ENCODE measurements around the gene OPALIN.
A peak's percentile ranks its signal among the peaks of the same experiment; 100 is the strongest.

The OPALIN gene, protein sequence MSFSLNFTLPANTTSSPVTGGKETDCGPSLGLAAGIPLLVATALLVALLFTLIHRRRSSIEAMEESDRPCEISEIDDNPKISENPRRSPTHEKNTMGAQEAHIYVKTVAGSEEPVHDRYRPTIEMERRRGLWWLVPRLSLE

GRCh38 chr10:96358851-96359540 is at the start of gene OPALIN:
Gene OPALIN, minus strand, starts transcription at chr10:96359002. Its CDS starts 106 bp downstream, at chr10:96358896.
- DNase-seq (ENCODE audit: low read depth), result no peak

DNA sequence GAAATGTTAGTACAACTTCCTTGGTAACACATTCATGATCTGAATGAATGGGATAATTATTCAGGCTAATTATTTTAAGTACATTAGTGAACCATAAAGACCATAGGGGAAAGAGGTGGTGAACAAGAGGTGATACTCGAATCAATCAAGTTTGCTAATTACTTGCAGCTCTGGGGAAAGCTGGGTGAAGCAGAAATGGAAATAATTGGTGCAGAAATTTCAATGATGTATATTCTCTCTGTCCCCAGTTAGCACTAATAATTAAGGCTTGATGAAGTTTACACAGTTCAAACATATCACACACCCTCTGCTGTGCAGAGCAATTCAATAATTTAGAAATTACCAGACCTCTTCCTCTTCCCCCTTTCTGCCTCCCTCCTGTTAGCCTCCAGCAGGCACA is 49.4 kb upstream of the OPALIN start:
- no peak for DNase-seq (ENCODE audit: low read depth)

DNA sequence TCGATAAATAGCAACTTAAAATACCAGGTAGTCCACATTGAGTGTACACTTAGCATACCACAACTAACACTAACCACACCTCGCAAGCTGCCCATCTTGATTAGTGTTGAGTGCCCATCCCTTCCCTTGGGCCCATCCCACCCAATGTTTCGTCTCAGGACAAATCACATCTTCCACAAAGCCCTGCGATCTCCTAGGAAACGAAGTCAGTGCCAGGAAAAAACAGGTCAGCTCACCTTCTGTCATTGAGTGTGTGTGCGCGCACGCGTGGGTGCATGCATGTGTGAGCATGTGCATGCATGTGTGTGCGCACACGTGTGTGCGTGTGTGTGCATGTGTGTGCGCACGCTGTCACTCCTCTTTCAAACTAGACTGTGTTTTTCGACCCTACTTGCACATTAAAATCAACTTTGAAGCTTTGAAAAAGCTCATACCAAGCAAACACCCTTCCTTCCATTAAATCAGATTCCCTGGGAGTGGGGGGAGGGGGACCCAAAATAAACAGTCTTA is 48.8 kb upstream of the OPALIN start:
- no peak for DNase-seq (ENCODE audit: low read depth)

GRCh38 chr10:96406091-96406490 is 47.3 kb upstream of the OPALIN start:
- DNase-seq (ENCODE audit: low read depth), result no peak

DNA sequence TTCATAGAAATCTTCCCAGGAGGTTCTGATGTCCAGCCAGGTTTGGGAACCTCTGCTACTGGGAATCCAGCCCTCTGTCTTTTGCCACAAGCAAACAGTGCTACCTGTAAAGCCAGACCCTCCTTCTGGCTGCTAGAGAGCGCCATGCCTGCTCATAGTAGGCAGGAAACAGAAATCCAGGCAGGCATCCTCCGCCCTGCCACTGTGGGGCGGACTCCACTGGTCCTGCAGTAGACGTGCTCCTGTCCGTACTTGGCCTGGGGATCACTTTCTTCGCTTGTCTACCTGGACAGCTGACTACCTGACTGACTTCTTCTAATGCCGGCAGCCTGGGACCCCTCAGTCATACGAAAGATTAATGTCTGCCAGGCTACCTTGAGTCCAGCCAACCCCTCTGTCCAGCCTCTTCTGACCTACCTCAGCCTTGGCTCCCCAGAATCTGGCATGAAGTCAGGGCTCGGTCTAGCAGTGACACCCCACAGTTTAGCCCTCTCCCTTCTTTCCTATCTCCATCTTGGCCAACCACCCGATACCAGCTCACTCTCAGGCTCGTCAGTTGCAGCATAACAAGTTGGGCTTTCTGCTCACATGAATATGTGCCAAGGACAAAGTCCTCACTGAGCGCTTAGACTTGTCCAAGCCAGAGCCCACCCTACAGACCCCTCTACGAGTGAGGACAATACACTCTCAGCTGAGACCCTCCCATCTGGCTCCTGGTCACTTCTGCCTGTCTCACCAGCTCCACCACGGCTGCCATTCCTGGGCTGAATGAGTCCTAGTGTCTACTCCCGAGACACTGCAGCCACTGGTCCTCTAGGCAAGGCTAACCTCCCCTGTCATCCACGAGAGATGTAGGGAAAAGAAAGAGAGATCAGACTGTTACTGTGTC is 43.9 kb upstream of the OPALIN start:
- no peak for DNase-seq (ENCODE audit: low read depth)

- no peak for DNase-seq (ENCODE audit: low read depth)
These were observed 42.2 kb upstream of the OPALIN start for GRCh38 chr10:96401036-96401435.

GRCh38 chr10:96400465-96400864 is 41.7 kb upstream of the OPALIN start:
- no peak for DNase-seq (ENCODE audit: low read depth)

- DNase-seq (ENCODE audit: low read depth), result no peak
These were observed 39.1 kb upstream of the OPALIN start for GRCh38 chr10:96397902-96398301.

- DNase-seq (ENCODE audit: low read depth), result peak; percentile 23
These were observed 37.4 kb upstream of the OPALIN start for GRCh38 chr10:96395931-96396877.

GRCh38 chr10:96390460-96390864 is 31.7 kb upstream of the OPALIN start:
- DNase-seq (ENCODE audit: low read depth), result no peak

- DNase-seq (ENCODE audit: low read depth), result no peak
These were observed 31.0 kb upstream of the OPALIN start for GRCh38 chr10:96389785-96390184.

DNA sequence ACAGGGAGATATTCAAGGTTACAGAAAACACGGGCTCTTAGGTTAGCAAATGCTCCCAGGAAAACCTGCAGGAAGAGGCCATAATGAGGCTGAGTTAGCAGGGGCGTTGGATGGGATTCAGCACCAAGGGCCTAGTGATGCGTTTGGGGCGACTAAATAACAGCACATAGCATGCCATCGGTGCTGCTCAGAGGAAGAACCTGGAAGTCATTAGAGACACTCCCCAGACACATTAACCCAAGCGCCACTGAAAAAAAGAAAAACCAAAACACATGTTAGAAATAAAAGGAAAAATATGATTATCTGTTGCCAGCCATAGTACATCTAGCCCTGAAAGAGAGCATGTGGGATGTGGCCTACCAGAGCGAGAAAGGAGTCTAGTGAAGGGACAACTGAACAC is 28.8 kb upstream of the OPALIN start:
- no peak for DNase-seq (ENCODE audit: low read depth)

- no peak for DNase-seq (ENCODE audit: low read depth)
These were observed 28.4 kb upstream of the OPALIN start for GRCh38 chr10:96387161-96387560.

DNA sequence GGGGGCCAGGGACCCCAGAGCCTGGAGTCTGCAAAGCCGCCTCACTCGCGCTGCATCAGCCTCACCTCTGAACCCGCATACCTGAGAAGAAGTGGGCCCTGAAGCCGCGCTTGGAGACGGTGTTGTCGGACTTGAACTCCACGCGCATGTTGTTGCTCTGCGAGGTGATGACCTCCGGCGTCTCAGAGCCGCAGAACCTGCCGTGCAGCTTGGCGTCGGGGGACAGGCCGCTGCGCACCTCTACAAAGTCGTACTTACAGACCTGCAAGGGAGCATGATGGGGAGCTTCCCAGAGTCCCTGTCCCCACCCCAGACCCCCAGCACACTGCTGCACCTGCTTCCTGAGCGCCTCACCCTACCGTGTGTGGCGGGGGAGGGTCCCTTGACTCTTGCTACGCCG is 25.7 kb upstream of the OPALIN start:
- DNase-seq (ENCODE audit: low read depth), result no peak

GRCh38 chr10:96380821-96381220 is 22.0 kb upstream of the OPALIN start:
- DNase-seq (ENCODE audit: low read depth), result no peak

GRCh38 chr10:96379758-96380157 is 21.0 kb upstream of the OPALIN start:
- no peak for DNase-seq (ENCODE audit: low read depth)

DNA sequence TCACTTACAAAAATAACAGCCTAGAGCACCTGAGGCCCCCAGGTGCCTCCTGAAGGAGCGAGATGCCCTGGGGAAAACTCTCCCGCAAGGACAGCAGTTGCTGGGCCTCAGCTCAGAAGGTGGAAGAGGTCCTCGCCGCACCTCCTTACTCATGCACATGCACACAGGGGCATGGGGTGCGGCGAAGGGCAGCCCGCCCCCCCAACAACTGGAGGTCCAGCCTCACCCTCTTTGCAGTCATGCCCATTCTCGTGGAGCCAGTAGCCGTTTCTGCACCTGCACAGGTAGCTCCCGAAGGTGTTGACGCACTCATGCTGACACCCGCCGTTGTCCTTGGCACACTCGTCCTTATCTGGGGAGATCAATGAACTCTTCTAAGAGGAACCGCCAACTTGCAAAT is 19.9 kb upstream of the OPALIN start:
- DNase-seq (ENCODE audit: low read depth), result no peak

DNA sequence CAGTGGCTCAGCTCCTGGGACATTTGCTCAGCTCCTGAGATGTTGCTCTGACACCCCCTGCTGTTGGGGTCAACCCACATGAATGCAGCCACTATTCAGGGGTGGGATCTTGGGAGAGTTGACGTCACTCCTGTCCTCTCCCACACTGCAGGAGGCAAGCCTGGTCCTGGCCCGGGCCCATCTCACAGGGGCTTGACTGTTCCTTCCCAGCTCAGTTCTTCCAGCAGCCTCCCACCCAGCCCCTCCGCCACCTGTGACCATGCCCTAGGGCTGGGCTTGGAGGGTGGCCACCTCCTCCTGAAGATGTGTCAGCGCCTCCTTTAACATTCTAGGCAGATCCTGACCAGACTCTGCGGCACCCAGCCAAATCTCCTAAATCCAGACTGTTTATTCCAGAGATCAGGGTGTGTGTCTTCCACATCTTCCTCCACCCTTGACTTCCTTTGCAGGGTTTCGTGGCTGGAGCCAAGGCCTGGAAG is 19.1 kb upstream of the OPALIN start:
- DNase-seq (ENCODE audit: low read depth), result no peak

DNA sequence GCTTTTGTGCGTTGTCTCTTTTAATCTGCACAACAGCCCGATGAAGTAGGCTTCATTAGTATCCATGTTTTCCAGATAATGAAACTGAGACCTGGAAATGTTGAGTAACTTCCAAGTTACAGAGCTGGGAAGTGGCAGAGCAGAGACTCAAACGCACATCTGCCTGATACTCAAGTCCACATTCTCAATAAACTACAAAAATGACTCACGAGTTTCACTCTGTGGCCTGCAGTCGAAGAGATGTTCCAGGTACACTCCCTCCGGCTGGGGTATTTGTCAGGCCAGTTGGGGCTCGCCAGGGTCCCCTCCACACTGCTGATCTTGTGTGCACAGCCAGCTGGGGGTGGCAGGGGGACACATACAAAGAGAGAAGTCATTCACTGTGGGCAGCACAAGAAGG is 17.7 kb upstream of the OPALIN start:
- no peak for DNase-seq (ENCODE audit: low read depth)

- peak; percentile 46 for DNase-seq (ENCODE audit: low read depth)
These were observed 16.4 kb upstream of the OPALIN start for GRCh38 chr10:96374985-96375830.

DNA sequence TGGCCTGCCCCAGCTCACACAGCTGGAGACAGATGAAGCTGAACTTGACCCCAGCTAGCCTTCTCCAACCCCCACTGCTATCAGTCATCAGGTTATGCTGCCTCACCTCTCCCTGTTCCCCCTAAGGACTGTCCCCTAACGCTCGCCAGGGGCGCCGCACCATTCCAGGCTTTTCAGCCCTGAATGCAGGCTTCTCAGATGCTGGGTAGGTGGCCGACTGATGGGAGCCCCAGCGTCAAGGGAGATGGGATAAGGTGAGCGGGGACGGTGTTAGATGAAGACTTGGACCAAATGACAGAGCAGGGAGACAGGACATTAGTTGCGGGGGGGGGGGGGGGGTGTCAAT is 15.8 kb upstream of the OPALIN start:
- no peak for DNase-seq (ENCODE audit: low read depth)

Data from stimulated activated CD8-positive, alpha-beta memory T cell treated with anti-CD3 and anti-CD28 coated beads, Interleukin-7, amount 100 ng/mL, for 24 hours (primary cell).